Activated CD8-positive, alpha-beta T cell treated with anti-CD3 and anti-CD28 coated beads for 36 hours (primary cell): ENCODE measurements around the gene SLC24A3. TPM values are rescaled to one million over a fixed set of nuclear protein-coding genes. Genes with fewer than 3 reads are reported as not detected.

ENCODE experiments used
- ATAC-seq: fragments of 200-7000 bp; cut with Tn5 transposase; one replicate; pipeline ENCODE4 v1.10.0; 2021; ENCODE audit warnings: mild to moderate bottlenecking, moderate library complexity
- CTCF ChIA-PET: fragments of 350-600 bp; sonication (Branson Sonifier 250); formaldehyde crosslinking; loops from one replicate; lab custom pipeline; 2021; ENCODE audit warnings: antibody characterized with exemption; lab: Charles Lee
- POLR2A ChIA-PET: fragments of 350-600 bp; sonication (Branson Sonifier 250); formaldehyde crosslinking; loops from one replicate; lab custom pipeline; 2021; ENCODE audit warnings: antibody characterized with exemption; lab: Charles Lee
- DNase-seq: peaks from one replicate; pipeline ENCODE4 v3.0.0-alpha.2; 2020
- H3K27ac Mint-ChIP-seq: one replicate; pipeline ENCODE4 v1.8.0; 2021; ENCODE audit warnings: mild to moderate bottlenecking, mixed read lengths
- H3K27me3 Mint-ChIP-seq: one replicate; pipeline ENCODE4 v1.8.0; 2021; ENCODE audit warnings: mixed read lengths
- H3K36me3 Mint-ChIP-seq: one replicate; pipeline ENCODE4 v1.8.0; 2021; ENCODE audit warnings: low read depth, mixed read lengths
- H3K4me1 Mint-ChIP-seq: one replicate; pipeline ENCODE4 v1.8.0; 2021; ENCODE audit warnings: low read depth, mixed read lengths
- H3K4me3 Mint-ChIP-seq: one replicate; pipeline ENCODE4 v1.8.0; 2021; ENCODE audit warnings: mild to moderate bottlenecking, moderate library complexity, mixed read lengths
- H3K9me3 Mint-ChIP-seq: one replicate; pipeline ENCODE4 v1.8.0; 2021; ENCODE audit warnings: mixed read lengths
- intact Hi-C: fragments of 100-400 bp; cut with micrococcal nuclease; formaldehyde crosslinking; loops from one replicate; pipeline ENCODE4 v1.10.0; 2022
- total RNA-seq, 2 experiments: library from RNA; stranded (reverse); gene quantifications; one replicate each; pipeline ENCODE4 v1.2.3, GENCODE V29; 2021
- TF ChIP-seq, protein P1 (sequence below): fragments of 200-600 bp; IDR thresholded peaks from one replicate; pipeline ENCODE4 v1.8.0; 2022; ENCODE audit warnings: antibody characterized with exemption, mild to moderate bottlenecking

SLC24A3 gene
- total RNA-seq, 2 experiments from 2014 or later: not detected

DNA sequence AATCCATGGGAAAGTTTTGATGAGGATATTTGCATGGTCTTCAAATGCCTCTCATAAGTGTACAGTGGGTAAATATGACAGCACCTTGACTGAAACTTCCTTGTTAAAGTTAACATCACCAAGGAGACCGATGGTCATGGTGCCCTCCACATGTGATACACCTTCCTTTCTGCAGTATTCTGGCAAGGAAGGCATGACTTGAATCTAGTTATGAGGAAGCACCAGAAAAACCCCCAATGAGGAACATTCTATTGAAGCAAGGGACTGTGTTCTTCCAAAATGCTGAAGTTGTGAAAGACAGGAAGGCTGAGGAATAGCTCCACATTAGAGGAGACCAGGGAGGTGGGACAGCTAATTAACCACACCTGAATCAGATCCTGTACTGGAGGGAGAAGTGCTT, 118.3 kb downstream of the SLC24A3 start:
- no peaks in the 10 kb centered on the region for H3K9me3 Mint-ChIP-seq
- ATAC-seq (no peak), DNase-seq (no peak)
- intact Hi-C loops: no loop called here
- no peaks in the 10 kb centered on the region for H3K4me1 Mint-ChIP-seq
- H3K4me3 Mint-ChIP-seq: no peak overlapping the region
- TF ChIP-seq, protein P1, sequence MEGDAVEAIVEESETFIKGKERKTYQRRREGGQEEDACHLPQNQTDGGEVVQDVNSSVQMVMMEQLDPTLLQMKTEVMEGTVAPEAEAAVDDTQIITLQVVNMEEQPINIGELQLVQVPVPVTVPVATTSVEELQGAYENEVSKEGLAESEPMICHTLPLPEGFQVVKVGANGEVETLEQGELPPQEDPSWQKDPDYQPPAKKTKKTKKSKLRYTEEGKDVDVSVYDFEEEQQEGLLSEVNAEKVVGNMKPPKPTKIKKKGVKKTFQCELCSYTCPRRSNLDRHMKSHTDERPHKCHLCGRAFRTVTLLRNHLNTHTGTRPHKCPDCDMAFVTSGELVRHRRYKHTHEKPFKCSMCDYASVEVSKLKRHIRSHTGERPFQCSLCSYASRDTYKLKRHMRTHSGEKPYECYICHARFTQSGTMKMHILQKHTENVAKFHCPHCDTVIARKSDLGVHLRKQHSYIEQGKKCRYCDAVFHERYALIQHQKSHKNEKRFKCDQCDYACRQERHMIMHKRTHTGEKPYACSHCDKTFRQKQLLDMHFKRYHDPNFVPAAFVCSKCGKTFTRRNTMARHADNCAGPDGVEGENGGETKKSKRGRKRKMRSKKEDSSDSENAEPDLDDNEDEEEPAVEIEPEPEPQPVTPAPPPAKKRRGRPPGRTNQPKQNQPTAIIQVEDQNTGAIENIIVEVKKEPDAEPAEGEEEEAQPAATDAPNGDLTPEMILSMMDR: no peak
- H3K27me3 Mint-ChIP-seq: peaks cover 4% of the 10 kb centered on the region
- H3K36me3 Mint-ChIP-seq: no peaks in the 10 kb centered on the region
- no peak overlapping the region for H3K27ac Mint-ChIP-seq
- ChIA-PET CTCF (no interaction called here), POLR2A (no interaction called here)

- DNase-seq (no peak), ATAC-seq (no peak)
- H3K27me3 Mint-ChIP-seq: peaks cover 2% of the 10 kb centered on the region
- no peaks in the 10 kb centered on the region for H3K9me3 Mint-ChIP-seq
- intact Hi-C loops: no loop called here
- no peak overlapping the region for H3K4me3 Mint-ChIP-seq
- H3K4me1 Mint-ChIP-seq: no peaks in the 10 kb centered on the region
- ChIA-PET POLR2A (no interaction called here), CTCF (no interaction called here)
- no peaks in the 10 kb centered on the region for H3K36me3 Mint-ChIP-seq
- no peak overlapping the region for H3K27ac Mint-ChIP-seq
- TF ChIP-seq, protein P1: no peak
Measured at GRCh38 chr20:19333563-19333962, 121.1 kb downstream of the SLC24A3 start.

GRCh38 chr20:19335341-19335740, 122.9 kb downstream of the SLC24A3 start:
- no peak for ATAC-seq
- ChIA-PET POLR2A (no interaction called here), CTCF (no interaction called here)
- Mint-ChIP-seq H3K27me3 (peaks cover 2% of the 10 kb centered on the region), H3K36me3 (no peaks in the 10 kb centered on the region), H3K4me3 (no peak overlapping the region), H3K4me1 (no peaks in the 10 kb centered on the region), H3K9me3 (no peaks in the 10 kb centered on the region), H3K27ac (no peak overlapping the region)
- TF ChIP-seq, protein P1: no peak
- DNase-seq: no peak
- intact Hi-C loops: no loop called here

- DNase-seq (no peak), ATAC-seq (no peak)
- peaks cover 2% of the 10 kb centered on the region for H3K27me3 Mint-ChIP-seq
- H3K4me3 Mint-ChIP-seq: no peak overlapping the region
- H3K4me1 Mint-ChIP-seq: no peaks in the 10 kb centered on the region
- intact Hi-C loops: no loop called here
- H3K9me3 Mint-ChIP-seq: no peaks in the 10 kb centered on the region
- ChIA-PET CTCF (no interaction called here), POLR2A (no interaction called here)
- no peak overlapping the region for H3K27ac Mint-ChIP-seq
- H3K36me3 Mint-ChIP-seq: no peaks in the 10 kb centered on the region
- TF ChIP-seq, protein P1: no peak
Measured at GRCh38 chr20:19335916-19336315, 123.5 kb downstream of the SLC24A3 start.

- CTCF ChIA-PET: no interaction called here
- H3K4me3 Mint-ChIP-seq: no peak overlapping the region
- H3K36me3 Mint-ChIP-seq: no peaks in the 10 kb centered on the region
- no peaks in the 10 kb centered on the region for H3K27me3 Mint-ChIP-seq
- no peaks in the 10 kb centered on the region for H3K9me3 Mint-ChIP-seq
- no peak for ATAC-seq
- H3K4me1 Mint-ChIP-seq: no peaks in the 10 kb centered on the region
- POLR2A ChIA-PET: no interaction called here
- TF ChIP-seq, protein P1: no peak
- H3K27ac Mint-ChIP-seq: no peak overlapping the region
- intact Hi-C loops: no loop called here
- no peak for DNase-seq
Measured at GRCh38 chr20:19336631-19337030, 124.2 kb downstream of the SLC24A3 start.
